Measurements from ENCODE around the gene MSRB3. TPM values are rescaled to one million over a fixed set of nuclear protein-coding genes. Genes with fewer than 3 reads are reported as not detected.

The MSRB3 gene
- total and polyA plus RNA-seq, 4 donors, result 1.0 to 5.2 (median 3.1) TPM

GRCh38 chr12:65296508-65297265 lies 18.2 kb downstream of the MSRB3 start:
- Histone ChIP-seq H3K4me1 (ENCODE audit: control insufficient read depth in 4 of 4, insufficient read depth in 4 of 4, low read length in 3 of 4) (no peaks in the 10 kb centered on the region), H3K27ac (ENCODE audit: low read depth in 1 of 2, low read length in 2 of 2) (no peak overlapping the region), H3K4me3 (ENCODE audit: low read depth in 1 of 3, low read length in 3 of 3) (no peak overlapping the region), H3K27me3 (ENCODE audit: control insufficient read depth in 4 of 4, insufficient read depth in 4 of 4, low read length in 3 of 4) (peaks cover 0 to 3% (median 0%) of the 10 kb centered on the region in 4 donors), H3K9ac (ENCODE audit: low read depth in 1 of 2, low read length in 2 of 2) (no peak overlapping the region), H3K9me3 (ENCODE audit: control insufficient read depth in 4 of 4, low read length in 3 of 4) (no peaks in the 10 kb centered on the region), H3K36me3 (ENCODE audit: control insufficient read depth in 4 of 4, insufficient read depth in 3 of 4, low read depth in 1 of 4, low read length in 3 of 4) (no peaks in the 10 kb centered on the region)
- WGBS, result 78% methylated on average over 1 of the region's 1 CpG
- TF ChIP-seq HNF4A (conservative IDR thresholded peaks at IDR 0.05) (no peak), NR2F2 (IDR thresholded peaks at IDR 0.05) (no peak), RXRA (IDR thresholded peaks at IDR 0.05) (no peak), EGR1 (IDR thresholded peaks at IDR 0.05; ENCODE audit: low read depth in 2 of 2) (no peak), CTCF (IDR thresholded peaks at IDR 0.05; ENCODE audit: low read depth, low read length, missing input control) (no peak), MAX (IDR thresholded peaks at IDR 0.05) (no peak), REST (IDR thresholded peaks at IDR 0.05) (no peak)
- DNase-seq (ENCODE audit: low spot score), result no peak

- no peak overlapping the region for H3K27ac ChIP-seq (ENCODE audit: low read depth in 1 of 2, low read length in 2 of 2)
- no peaks in the 10 kb centered on the region for H3K4me1 ChIP-seq (ENCODE audit: control insufficient read depth in 4 of 4, insufficient read depth in 4 of 4, low read length in 3 of 4)
- no peak for DNase-seq (ENCODE audit: low spot score)
- H3K27me3 ChIP-seq (ENCODE audit: control insufficient read depth in 4 of 4, insufficient read depth in 4 of 4, low read length in 3 of 4), result peaks cover 0 to 3% (median 0%) of the 10 kb centered on the region in 4 donors
- H3K9me3 ChIP-seq (ENCODE audit: control insufficient read depth in 4 of 4, low read length in 3 of 4), result no peaks in the 10 kb centered on the region
- TF ChIP-seq ZBTB33 (IDR thresholded peaks at IDR 0.05) (no peak), TAF1 (conservative IDR thresholded peaks at IDR 0.05) (no peak), EGR1 (IDR thresholded peaks at IDR 0.05; ENCODE audit: low read depth in 2 of 2) (no peak), YY1 (IDR thresholded peaks at IDR 0.05) (no peak), JUND (IDR thresholded peaks at IDR 0.05) (no peak), FOXA1 (IDR thresholded peaks at IDR 0.05) (no peak)
- no peaks in the 10 kb centered on the region for H3K36me3 ChIP-seq (ENCODE audit: control insufficient read depth in 4 of 4, insufficient read depth in 3 of 4, low read depth in 1 of 4, low read length in 3 of 4)
- H3K9ac ChIP-seq (ENCODE audit: low read depth in 1 of 2, low read length in 2 of 2), result no peak overlapping the region
- WGBS, result 78% methylated on average over 2 of the region's 2 CpGs
- H3K4me3 ChIP-seq (ENCODE audit: low read depth in 1 of 3, low read length in 3 of 3), result no peak overlapping the region
Observed at GRCh38 chr12:65300097-65300496, 21.6 kb downstream of the MSRB3 start.

Measured in liver (tissue), 9 donors.